Upper lobe of left lung (tissue), 6 donors: ENCODE results near the gene SLC18A3. TPM values are rescaled to one million over a fixed set of nuclear protein-coding genes. Genes with fewer than 3 reads are reported as not detected.

ENCODE experiments used
- ATAC-seq, 2 donors: fragments of 200-7000 bp; cut with Tn5 transposase; one replicate each; pipeline ENCODE4 v1.9.1; 2022; ENCODE audit warnings: mild to moderate bottlenecking in 2 of 2, moderate library complexity in 2 of 2; ENCODE audit not compliant: low FRiP score in 2 of 2
- DNase-seq, 2 donors: peaks; one replicate each; pipeline ENCODE4 v3.0.0-alpha.2; 2019 to 2020
- H3K27ac ChIP-seq, 4 donors: fragments of 200-600 bp; sonication (generic); one replicate each; pipeline ENCODE4 v1.5.1; 2016 to 2019
- H3K27me3 ChIP-seq, 4 donors: fragments of 200-600 bp; sonication (generic); one replicate each; pipeline ENCODE4 v1.5.1; 2017 to 2019
- H3K36me3 ChIP-seq, 4 donors: fragments of 200-600 bp; sonication (generic); one replicate each; pipeline ENCODE4 v1.5.1; 2016 to 2019
- H3K4me1 ChIP-seq, 4 donors: fragments of 200-600 bp; sonication (generic); one replicate each; pipeline ENCODE4 v1.5.1; 2018 to 2019
- H3K4me3 ChIP-seq, 4 donors: fragments of 200-600 bp; sonication (generic); one replicate each; pipeline ENCODE4 v1.5.1; 2017 to 2019; ENCODE audit warnings: mild to moderate bottlenecking in 2 of 4, moderate library complexity in 1 of 4
- H3K9me3 ChIP-seq, 4 donors: fragments of 200-600 bp; sonication (generic); one replicate each; pipeline ENCODE4 v1.5.1; 2018 to 2019
- EP300 ChIP-seq, 4 donors: sonication (generic); formaldehyde crosslinking; IDR thresholded peaks; one replicate each; pipeline ENCODE4 v1.5.1; 2017; ENCODE audit warnings: antibody characterized with exemption in 4 of 4, control low read depth in 2 of 4
- POLR2A ChIP-seq, 4 donors: fragments of 450-650 bp; IDR thresholded peaks; one replicate each; pipeline ENCODE4 v1.5.1; 2016 to 2017; ENCODE audit warnings: antibody characterized with exemption in 4 of 4, mild to moderate bottlenecking in 2 of 4
- POLR2AphosphoS5 ChIP-seq, 2 donors: sonication (generic); formaldehyde crosslinking; IDR thresholded peaks; one replicate each; pipeline ENCODE4 v1.5.1; 2017; ENCODE audit warnings: antibody characterized with exemption in 2 of 2
- WGBS, 2 donors: methylation state at CpG; one replicate each; pipeline ENCODE4 v1.1.5; 2017 to 2018; 5-methylcytosine and 5-hydroxymethylcytosine counted together
- total RNA-seq, 6 donors: library from RNA; depleted of rRNA in 4 of 6; stranded (reverse); fragments of >200 nt in 4 of 6; gene quantifications; one replicate each; pipeline versions ENCODE4 v1.1.0 to v1.2.1, GENCODE V29; 2016 to 2021
- TF ChIP-seq, protein P1 (sequence below), 6 experiments: fragments of 450-650 bp in 4 of 6; fragments of 200-600 bp in 2 of 6; sonication (generic) in 2 of 6; IDR thresholded peaks; one replicate each; pipeline ENCODE4 v1.5.1; 2016 to 2019; ENCODE audit warnings: antibody characterized with exemption in 6 of 6
- donor health status: DM: no; HTN: no; CAD: no; lungs with moderate emphysema.
- donor health status: DM: no; HTN: yes; CAD: no; lungs with severe emphysema.

The SLC18A3 gene
- total RNA-seq, 6 donors from 2014 or later: not detected

DNA sequence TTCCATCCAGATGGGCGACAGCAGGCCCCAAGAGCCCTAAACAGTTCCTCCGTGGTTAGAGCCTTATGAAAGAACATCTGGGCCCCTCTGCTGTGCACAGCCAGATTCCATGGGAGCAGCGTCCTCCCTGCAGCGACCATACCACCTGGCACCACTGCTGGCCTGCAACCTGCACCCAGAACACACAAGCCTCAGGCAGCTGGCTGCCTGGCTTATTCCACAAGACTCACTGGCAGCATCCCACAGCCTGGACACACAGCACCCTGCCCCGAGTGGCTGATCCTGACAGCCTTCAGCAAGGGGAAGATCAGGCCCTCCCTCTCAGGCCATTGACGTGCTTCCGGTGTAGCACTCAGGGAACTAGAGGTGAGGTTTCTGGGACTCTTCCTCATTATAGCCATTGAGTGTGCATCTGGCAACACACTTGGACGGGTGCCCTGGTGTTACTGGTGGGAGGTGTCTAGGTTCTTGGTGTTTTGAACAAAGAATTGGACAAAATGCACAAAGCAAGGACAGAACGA is 37.5 kb upstream of the SLC18A3 start:
- 72 to 78% methylated on average over 5 to 9 of the region's 9 CpGs for WGBS, 2 donors
- no peaks in the 10 kb centered on the region for H3K4me1 ChIP-seq

DNA sequence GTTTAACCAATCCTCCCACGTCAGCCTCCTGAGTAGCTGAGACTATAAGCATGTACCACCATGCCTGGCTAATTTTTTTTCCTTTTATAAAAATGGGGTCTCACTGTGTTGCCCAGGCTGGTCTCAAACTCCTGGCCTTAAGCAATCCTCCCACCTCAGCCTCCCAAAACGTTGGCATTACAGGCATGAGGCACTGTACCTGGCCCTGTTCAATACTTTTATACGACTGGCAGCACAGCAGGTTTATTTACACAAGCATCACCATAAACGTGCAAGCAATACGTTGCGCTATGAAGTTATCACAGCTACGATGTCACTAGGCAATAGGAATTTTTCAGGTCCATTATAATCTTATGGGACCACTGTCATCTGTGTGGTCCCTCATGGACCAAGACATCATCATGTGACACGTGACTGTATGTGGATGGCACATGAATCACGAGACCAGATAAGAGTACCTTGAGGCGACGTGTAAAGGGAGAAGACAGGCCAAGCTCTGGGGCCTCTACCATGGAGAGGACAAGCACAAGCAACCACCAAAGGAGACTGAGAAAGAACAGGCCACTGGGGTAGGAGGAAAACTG is 34.5 kb upstream of the SLC18A3 start:
- no peak for ATAC-seq
- Histone ChIP-seq H3K27me3 (no peaks in the 10 kb centered on the region), H3K4me3 (no peak overlapping the region), H3K9me3 (no peaks in the 10 kb centered on the region), H3K36me3 (no peaks in the 10 kb centered on the region), H3K27ac (no peak overlapping the region), H3K4me1 (no peaks in the 10 kb centered on the region)
- 84% methylated on average over 11 of the region's 11 CpGs for WGBS, 2 donors
- TF ChIP-seq POLR2A (IDR thresholded peaks at IDR 0.05) (no peak), POLR2AphosphoS5 (IDR thresholded peaks at IDR 0.05) (no peak), EP300 (IDR thresholded peaks at IDR 0.05) (no peak)
- TF ChIP-seq, protein P1, sequence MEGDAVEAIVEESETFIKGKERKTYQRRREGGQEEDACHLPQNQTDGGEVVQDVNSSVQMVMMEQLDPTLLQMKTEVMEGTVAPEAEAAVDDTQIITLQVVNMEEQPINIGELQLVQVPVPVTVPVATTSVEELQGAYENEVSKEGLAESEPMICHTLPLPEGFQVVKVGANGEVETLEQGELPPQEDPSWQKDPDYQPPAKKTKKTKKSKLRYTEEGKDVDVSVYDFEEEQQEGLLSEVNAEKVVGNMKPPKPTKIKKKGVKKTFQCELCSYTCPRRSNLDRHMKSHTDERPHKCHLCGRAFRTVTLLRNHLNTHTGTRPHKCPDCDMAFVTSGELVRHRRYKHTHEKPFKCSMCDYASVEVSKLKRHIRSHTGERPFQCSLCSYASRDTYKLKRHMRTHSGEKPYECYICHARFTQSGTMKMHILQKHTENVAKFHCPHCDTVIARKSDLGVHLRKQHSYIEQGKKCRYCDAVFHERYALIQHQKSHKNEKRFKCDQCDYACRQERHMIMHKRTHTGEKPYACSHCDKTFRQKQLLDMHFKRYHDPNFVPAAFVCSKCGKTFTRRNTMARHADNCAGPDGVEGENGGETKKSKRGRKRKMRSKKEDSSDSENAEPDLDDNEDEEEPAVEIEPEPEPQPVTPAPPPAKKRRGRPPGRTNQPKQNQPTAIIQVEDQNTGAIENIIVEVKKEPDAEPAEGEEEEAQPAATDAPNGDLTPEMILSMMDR (IDR thresholded peaks at IDR 0.05): no peak
- no peak for DNase-seq

More for the DNA sequence above, 37.5 kb upstream of the SLC18A3 start:
- Histone ChIP-seq H3K27me3 (no peaks in the 10 kb centered on the region), H3K9me3 (no peaks in the 10 kb centered on the region), H3K36me3 (no peaks in the 10 kb centered on the region), H3K4me3 (no peak overlapping the region), H3K27ac (no peak overlapping the region)
- no peak for ATAC-seq
- peak in 1 of 2 donors; percentile 30 for DNase-seq
- TF ChIP-seq, protein P1 (IDR thresholded peaks at IDR 0.05): no peak
- TF ChIP-seq EP300 (IDR thresholded peaks at IDR 0.05): no peak
- TF ChIP-seq POLR2A (IDR thresholded peaks at IDR 0.05): no peak
- no peak for TF ChIP-seq POLR2AphosphoS5 (IDR thresholded peaks at IDR 0.05)

DNA sequence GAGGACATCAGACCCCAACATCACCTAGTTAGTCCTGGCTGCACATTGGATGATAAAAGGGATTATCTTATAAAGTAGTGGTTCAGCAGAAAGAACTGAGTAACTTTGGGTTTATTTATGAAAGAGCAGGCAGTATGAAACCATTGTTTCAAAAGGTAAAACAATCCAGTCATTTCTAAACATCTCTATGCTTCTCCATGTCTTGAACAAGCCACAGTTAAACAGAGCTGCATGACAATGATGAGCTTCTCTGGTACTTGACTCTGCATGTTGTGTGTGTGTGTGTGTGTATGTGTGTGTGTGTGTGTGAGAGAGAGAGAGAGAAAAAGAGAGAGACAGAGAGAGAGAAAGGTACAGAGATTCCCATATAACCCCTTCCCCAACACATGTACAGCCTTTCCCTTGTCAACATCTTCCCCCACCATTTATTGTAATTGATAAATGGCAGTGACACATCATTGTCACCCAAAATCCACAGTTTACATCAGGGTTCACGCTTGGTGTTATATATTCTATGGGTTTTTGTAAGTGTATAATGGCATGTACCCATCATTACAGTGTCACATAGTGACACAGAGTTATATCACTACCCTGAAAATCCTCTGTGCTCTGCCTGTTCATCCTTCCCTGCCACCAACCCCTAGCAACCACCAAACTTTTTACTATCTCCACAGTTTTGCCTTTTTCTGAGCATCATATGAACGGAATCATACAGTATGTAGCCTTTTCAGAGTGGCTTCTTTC is 32.8 kb upstream of the SLC18A3 start:
- ATAC-seq (no peak), DNase-seq (no peak)
- no peaks in the 10 kb centered on the region for H3K4me1 ChIP-seq
- H3K27me3 ChIP-seq: no peaks in the 10 kb centered on the region
- 66 to 81% methylated on average over 2 of the region's 2 CpGs for WGBS, 2 donors
- H3K9me3 ChIP-seq: no peaks in the 10 kb centered on the region
- TF ChIP-seq POLR2AphosphoS5 (IDR thresholded peaks at IDR 0.05) (no peak), EP300 (IDR thresholded peaks at IDR 0.05) (no peak), POLR2A (IDR thresholded peaks at IDR 0.05) (no peak)
- TF ChIP-seq, protein P1 (IDR thresholded peaks at IDR 0.05): no peak
- H3K4me3 ChIP-seq: no peak overlapping the region
- no peaks in the 10 kb centered on the region for H3K36me3 ChIP-seq
- no peak overlapping the region for H3K27ac ChIP-seq

DNA sequence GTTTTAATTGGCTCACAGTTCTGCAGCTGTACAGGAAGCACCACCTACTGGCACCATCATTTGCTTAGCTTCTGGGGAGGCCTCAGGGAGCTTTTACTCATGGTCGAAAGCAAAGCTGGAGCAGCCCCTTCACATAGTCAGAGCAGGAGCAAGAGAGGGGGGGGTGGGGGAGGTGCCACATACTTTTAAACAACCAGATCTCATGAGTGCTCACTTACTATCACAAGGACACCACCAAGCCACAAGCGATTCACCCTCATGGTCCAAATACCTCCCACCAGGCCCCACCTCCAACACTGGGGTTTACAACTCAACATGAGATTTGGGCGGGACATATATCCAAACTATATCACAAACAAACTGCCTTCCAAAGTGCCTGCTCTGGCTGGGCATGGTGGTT is 31.7 kb upstream of the SLC18A3 start:
- H3K27ac ChIP-seq: no peak overlapping the region
- no peaks in the 10 kb centered on the region for H3K27me3 ChIP-seq
- H3K9me3 ChIP-seq: no peaks in the 10 kb centered on the region
- no peaks in the 10 kb centered on the region for H3K36me3 ChIP-seq
- TF ChIP-seq POLR2AphosphoS5 (IDR thresholded peaks at IDR 0.05) (no peak), EP300 (IDR thresholded peaks at IDR 0.05) (no peak), POLR2A (IDR thresholded peaks at IDR 0.05) (no peak)
- TF ChIP-seq, protein P1 (IDR thresholded peaks at IDR 0.05): no peak
- H3K4me3 ChIP-seq: no peak overlapping the region
- 90 to 91% methylated on average over 3 of the region's 3 CpGs for WGBS, 2 donors
- ATAC-seq (no peak), DNase-seq (no peak)
- H3K4me1 ChIP-seq: no peaks in the 10 kb centered on the region
